Measurements from ENCODE around the gene NFATC1.

The NFATC1 gene

DNA sequence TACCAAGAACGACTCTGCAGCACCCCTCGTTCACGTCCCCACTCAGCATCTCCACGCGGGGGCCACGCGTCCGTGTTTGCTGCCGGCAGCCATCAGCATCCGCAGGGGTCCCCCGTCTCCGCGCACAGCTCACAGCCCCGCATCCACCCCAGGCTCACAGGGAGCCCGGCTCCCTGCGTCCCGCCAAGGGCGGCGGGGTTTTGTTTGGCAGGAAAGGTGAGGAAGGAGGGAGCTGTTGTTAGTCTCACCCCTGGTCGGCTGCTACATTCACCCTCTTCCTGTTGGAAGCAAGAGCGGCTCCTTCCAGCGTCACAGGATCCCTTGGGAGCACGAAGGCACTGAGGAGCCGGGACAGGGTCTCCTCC is 152.9 kb downstream of the NFATC1 start:
- Histone ChIP-seq H3K4me1 (ENCODE audit: control insufficient read depth in 1 of 2, insufficient read depth in 2 of 2, low read length in 2 of 2) (no peaks in the 10 kb centered on the region), H3K36me3 (ENCODE audit: control insufficient read depth in 1 of 2, insufficient read depth in 2 of 2, low read length in 2 of 2) (no peaks in the 10 kb centered on the region), H3K27ac (ENCODE audit: low read length) (no peak overlapping the region), H3K9me3 (ENCODE audit: control insufficient read depth in 1 of 2, low read length in 2 of 2) (no peaks in the 10 kb centered on the region), H3K27me3 (ENCODE audit: low read depth, low read length) (no peaks in the 10 kb centered on the region), H3K4me3 (ENCODE audit: low read depth in 1 of 2, low read length in 2 of 2) (no peak overlapping the region)

DNA sequence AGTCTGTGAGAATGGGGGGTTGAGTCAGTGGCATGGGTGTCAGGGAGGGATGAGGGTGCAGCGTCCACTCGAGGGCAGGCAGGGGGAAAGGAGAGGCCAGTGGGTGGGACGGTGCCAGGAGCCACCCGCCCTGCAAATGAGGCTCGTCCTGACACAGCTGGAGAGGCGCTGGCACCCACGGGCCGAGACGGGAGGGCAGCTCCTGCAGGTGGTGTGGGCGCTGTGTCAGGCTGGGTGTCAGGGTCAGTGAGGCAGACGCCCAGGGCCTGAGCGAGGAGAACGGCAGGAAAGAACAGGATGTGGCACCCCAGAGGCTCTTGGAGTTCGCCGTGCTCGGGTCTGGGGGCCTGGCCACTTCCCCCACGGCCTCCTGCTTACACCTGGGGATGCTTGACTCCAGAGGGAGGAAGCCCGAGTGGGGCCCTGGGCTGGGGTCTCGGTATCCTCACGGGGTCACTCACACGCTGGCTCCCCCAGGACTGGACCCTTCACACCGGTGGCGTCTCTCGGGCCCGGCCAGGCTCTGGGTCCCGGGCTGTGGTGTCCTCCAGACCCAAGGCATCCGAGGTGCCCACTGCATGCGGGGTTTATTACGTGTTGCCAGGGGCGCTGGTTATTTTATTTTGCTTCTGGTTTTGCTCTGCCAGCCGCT is 153.4 kb downstream of the NFATC1 start:
- Histone ChIP-seq H3K4me3 (ENCODE audit: low read depth in 1 of 2, low read length in 2 of 2) (no peak overlapping the region), H3K36me3 (ENCODE audit: control insufficient read depth in 1 of 2, insufficient read depth in 2 of 2, low read length in 2 of 2) (no peaks in the 10 kb centered on the region), H3K27me3 (ENCODE audit: low read depth, low read length) (no peaks in the 10 kb centered on the region), H3K9me3 (ENCODE audit: control insufficient read depth in 1 of 2, low read length in 2 of 2) (no peaks in the 10 kb centered on the region), H3K4me1 (ENCODE audit: control insufficient read depth in 1 of 2, insufficient read depth in 2 of 2, low read length in 2 of 2) (no peaks in the 10 kb centered on the region), H3K27ac (ENCODE audit: low read length) (no peak overlapping the region)

DNA sequence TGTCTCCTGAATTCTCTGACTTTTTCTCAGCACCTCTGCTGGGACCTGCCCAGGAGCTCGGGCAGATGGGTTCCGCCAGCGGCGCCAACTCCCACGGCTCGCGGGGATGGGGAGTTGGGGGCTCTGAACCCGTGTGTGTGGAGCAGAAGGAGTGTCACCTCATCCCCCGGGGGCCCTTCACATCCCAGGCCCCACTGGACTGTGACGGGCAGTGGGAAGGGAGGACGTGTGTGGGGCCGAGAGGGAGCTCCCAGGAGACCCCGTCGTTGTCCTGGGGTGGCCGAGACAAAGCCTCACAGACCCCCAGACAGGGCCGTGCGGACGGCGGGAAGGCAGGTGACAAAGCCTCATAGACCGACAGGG is 153.9 kb downstream of the NFATC1 start:
- H3K36me3 ChIP-seq (ENCODE audit: control insufficient read depth in 1 of 2, insufficient read depth in 2 of 2, low read length in 2 of 2) = no peaks in the 10 kb centered on the region
- no peaks in the 10 kb centered on the region for H3K9me3 ChIP-seq (ENCODE audit: control insufficient read depth in 1 of 2, low read length in 2 of 2)
- no peaks in the 10 kb centered on the region for H3K27me3 ChIP-seq (ENCODE audit: low read depth, low read length)
- no peaks in the 10 kb centered on the region for H3K4me1 ChIP-seq (ENCODE audit: control insufficient read depth in 1 of 2, insufficient read depth in 2 of 2, low read length in 2 of 2)
- H3K27ac ChIP-seq (ENCODE audit: low read length) = no peak overlapping the region
- no peak overlapping the region for H3K4me3 ChIP-seq (ENCODE audit: low read depth in 1 of 2, low read length in 2 of 2)

DNA sequence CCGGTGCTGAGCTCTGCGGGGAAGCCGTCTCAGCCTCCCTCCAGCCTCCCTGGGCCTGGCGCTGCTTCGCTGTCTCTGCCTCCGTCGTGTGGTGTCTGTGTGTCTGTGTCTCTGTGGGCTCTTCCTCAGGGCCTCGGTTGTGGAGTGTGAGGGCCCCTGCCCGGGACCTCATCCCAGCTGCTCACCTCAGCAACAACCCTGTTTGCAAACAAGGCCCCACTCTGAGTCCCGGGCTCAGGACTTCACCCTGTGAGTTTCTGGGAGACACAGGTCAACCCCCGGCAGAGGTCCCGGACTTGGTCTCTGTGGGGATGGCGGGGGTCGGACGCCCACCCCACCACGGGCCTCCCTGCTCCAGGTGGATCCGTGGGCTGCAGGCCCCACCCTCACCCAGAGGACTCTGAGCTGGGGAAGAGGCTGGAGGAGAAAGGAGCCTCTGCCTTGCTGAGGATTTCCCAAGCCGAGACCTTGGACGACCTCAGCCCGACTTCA is 156.5 kb downstream of the NFATC1 start:
- Histone ChIP-seq H3K27me3 (ENCODE audit: low read depth, low read length) (no peaks in the 10 kb centered on the region), H3K9me3 (ENCODE audit: control insufficient read depth in 1 of 2, low read length in 2 of 2) (no peaks in the 10 kb centered on the region), H3K4me3 (ENCODE audit: low read depth in 1 of 2, low read length in 2 of 2) (no peak overlapping the region), H3K27ac (ENCODE audit: low read length) (no peak overlapping the region), H3K4me1 (ENCODE audit: control insufficient read depth in 1 of 2, insufficient read depth in 2 of 2, low read length in 2 of 2) (no peaks in the 10 kb centered on the region), H3K36me3 (ENCODE audit: control insufficient read depth in 1 of 2, insufficient read depth in 2 of 2, low read length in 2 of 2) (no peaks in the 10 kb centered on the region)

DNA sequence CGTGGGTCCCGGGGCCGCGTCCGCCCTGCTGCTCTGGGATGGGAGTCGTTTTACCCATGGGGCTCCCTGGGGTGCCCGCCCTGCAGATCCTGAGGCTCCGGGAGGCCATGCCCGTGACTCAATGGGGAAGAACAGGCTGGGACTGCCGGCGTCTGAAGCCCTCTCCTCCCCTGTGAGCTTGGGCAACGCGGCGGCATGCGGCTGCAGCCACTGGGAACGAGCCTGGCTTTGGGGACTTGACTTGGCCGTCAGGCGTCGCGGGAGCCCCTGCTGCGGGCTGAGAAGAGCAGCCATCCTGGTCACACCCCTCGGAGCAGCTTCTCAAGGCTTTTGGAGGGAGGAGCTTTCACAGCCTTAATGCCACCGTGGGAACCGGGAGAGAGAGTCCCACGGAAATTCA is 157.0 kb downstream of the NFATC1 start:
- Histone ChIP-seq H3K27me3 (ENCODE audit: low read depth, low read length) (no peaks in the 10 kb centered on the region), H3K4me1 (ENCODE audit: control insufficient read depth in 1 of 2, insufficient read depth in 2 of 2, low read length in 2 of 2) (no peaks in the 10 kb centered on the region), H3K27ac (ENCODE audit: low read length) (no peak overlapping the region), H3K36me3 (ENCODE audit: control insufficient read depth in 1 of 2, insufficient read depth in 2 of 2, low read length in 2 of 2) (no peaks in the 10 kb centered on the region), H3K9me3 (ENCODE audit: control insufficient read depth in 1 of 2, low read length in 2 of 2) (no peaks in the 10 kb centered on the region), H3K4me3 (ENCODE audit: low read depth in 1 of 2, low read length in 2 of 2) (no peak overlapping the region)

DNA sequence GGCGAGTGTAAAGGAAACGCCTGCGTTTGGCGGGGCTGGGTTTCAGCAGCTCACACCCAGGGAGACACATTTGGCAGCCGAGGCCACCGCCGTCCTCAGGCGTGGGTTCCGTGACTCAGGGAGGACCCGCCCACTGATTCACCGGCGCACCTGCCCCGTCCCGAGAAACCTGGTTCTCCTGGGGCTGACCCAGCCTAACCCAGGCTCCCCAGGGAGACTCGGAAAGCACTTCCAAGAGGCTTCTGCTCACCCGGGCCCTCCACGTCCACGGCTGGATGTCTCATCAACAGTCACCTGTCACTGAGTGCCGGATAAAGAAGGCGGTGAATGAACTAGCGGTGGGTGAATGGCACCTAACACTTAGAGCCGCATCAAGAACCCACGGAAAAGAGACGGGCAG is 157.4 kb downstream of the NFATC1 start:
- H3K4me3 ChIP-seq (ENCODE audit: low read depth in 1 of 2, low read length in 2 of 2) = no peak overlapping the region
- no peak overlapping the region for H3K27ac ChIP-seq (ENCODE audit: low read length)
- H3K9me3 ChIP-seq (ENCODE audit: control insufficient read depth in 1 of 2, low read length in 2 of 2) = no peaks in the 10 kb centered on the region
- no peaks in the 10 kb centered on the region for H3K36me3 ChIP-seq (ENCODE audit: control insufficient read depth in 1 of 2, insufficient read depth in 2 of 2, low read length in 2 of 2)
- H3K4me1 ChIP-seq (ENCODE audit: control insufficient read depth in 1 of 2, insufficient read depth in 2 of 2, low read length in 2 of 2) = no peaks in the 10 kb centered on the region
- H3K27me3 ChIP-seq (ENCODE audit: low read depth, low read length) = no peaks in the 10 kb centered on the region

DNA sequence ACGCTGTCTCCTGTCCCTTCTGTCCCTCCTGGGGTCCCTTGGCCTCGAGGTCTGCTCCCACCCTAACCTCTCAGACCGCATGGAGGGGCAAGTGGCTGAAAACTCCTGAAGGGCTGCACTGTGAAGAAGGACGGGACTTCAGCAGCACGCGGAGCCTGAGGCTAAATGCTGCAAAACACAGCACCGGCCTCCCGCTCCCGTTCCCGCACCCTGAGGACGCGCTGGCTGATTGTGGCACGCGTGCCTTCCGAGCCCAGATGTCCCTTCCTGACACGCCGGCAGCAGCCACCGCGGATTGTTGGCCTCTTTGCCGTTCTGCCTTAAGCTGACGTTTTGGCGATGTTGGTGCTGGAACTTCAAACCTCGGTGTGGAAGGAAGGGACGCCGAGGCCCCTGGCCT is 158.0 kb downstream of the NFATC1 start:
- no peak overlapping the region for H3K27ac ChIP-seq (ENCODE audit: low read length)
- H3K4me1 ChIP-seq (ENCODE audit: control insufficient read depth in 1 of 2, insufficient read depth in 2 of 2, low read length in 2 of 2) = no peaks in the 10 kb centered on the region
- no peak overlapping the region for H3K4me3 ChIP-seq (ENCODE audit: low read depth in 1 of 2, low read length in 2 of 2)
- H3K9me3 ChIP-seq (ENCODE audit: control insufficient read depth in 1 of 2, low read length in 2 of 2) = no peaks in the 10 kb centered on the region
- no peaks in the 10 kb centered on the region for H3K27me3 ChIP-seq (ENCODE audit: low read depth, low read length)
- H3K36me3 ChIP-seq (ENCODE audit: control insufficient read depth in 1 of 2, insufficient read depth in 2 of 2, low read length in 2 of 2) = no peaks in the 10 kb centered on the region

DNA sequence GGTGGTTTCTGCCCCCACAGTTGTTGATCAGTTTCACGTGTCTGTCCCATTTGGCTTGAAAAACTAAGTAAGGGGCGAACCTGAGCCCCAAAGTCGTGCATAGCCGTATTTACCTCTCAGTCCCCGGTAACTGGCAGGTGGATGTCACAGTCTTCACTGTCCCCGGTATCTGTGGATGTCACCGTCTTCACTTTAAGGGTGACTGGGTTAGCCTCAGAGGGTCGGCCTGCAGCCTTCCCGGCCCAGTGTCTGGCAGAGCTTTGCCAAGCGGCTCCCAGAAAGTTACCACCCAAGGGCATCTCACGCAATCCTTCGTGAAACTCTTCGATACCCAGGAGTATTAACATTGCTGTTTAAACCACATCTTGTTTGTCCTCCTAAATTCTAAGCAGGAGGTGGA is 158.6 kb downstream of the NFATC1 start:
- Histone ChIP-seq H3K4me1 (ENCODE audit: control insufficient read depth in 1 of 2, insufficient read depth in 2 of 2, low read length in 2 of 2) (no peaks in the 10 kb centered on the region), H3K27ac (ENCODE audit: low read length) (no peak overlapping the region), H3K36me3 (ENCODE audit: control insufficient read depth in 1 of 2, insufficient read depth in 2 of 2, low read length in 2 of 2) (no peaks in the 10 kb centered on the region), H3K9me3 (ENCODE audit: control insufficient read depth in 1 of 2, low read length in 2 of 2) (no peaks in the 10 kb centered on the region), H3K27me3 (ENCODE audit: low read depth, low read length) (no peaks in the 10 kb centered on the region), H3K4me3 (ENCODE audit: low read depth in 1 of 2, low read length in 2 of 2) (no peak overlapping the region)

DNA sequence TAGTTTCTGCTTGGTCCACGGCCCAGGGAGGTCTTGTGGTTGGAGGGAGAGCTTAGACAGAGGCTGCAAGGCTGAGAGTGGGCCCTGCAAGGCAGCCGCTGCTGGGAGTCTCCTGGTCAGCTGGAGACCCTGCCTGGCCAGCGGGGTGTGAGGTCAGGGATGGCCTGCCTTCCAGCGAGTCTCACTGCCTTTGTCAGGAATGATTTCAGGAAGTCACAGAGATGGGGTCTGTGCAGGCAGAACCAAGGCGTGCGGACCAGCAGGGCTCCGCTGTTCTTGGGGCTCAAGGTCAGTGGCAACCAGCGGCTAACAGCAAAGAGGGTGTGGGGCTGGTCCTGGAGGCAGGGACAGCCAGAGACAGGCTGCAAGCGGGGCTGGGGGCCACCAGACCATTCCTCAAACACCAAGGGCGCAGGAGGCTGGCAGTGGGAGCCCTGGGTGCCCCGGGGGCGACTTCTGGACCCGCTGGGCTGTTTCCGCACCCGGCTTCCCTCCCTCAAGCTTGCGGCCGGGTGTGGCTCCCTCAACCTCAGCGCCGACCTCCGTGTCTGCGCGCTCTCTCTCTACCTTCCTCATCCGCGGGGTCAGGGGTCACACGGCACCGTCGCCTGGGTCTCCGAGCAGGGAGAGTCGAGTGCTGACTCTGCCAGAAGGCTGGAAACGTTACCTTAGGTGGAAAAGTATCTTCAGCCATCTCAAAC is 159.4 kb downstream of the NFATC1 start:
- Histone ChIP-seq H3K9me3 (ENCODE audit: control insufficient read depth in 1 of 2, low read length in 2 of 2) (no peaks in the 10 kb centered on the region), H3K4me1 (ENCODE audit: control insufficient read depth in 1 of 2, insufficient read depth in 2 of 2, low read length in 2 of 2) (no peaks in the 10 kb centered on the region), H3K36me3 (ENCODE audit: control insufficient read depth in 1 of 2, insufficient read depth in 2 of 2, low read length in 2 of 2) (no peaks in the 10 kb centered on the region), H3K27ac (ENCODE audit: low read length) (no peak overlapping the region), H3K27me3 (ENCODE audit: low read depth, low read length) (no peaks in the 10 kb centered on the region), H3K4me3 (ENCODE audit: low read depth in 1 of 2, low read length in 2 of 2) (no peak overlapping the region)

DNA sequence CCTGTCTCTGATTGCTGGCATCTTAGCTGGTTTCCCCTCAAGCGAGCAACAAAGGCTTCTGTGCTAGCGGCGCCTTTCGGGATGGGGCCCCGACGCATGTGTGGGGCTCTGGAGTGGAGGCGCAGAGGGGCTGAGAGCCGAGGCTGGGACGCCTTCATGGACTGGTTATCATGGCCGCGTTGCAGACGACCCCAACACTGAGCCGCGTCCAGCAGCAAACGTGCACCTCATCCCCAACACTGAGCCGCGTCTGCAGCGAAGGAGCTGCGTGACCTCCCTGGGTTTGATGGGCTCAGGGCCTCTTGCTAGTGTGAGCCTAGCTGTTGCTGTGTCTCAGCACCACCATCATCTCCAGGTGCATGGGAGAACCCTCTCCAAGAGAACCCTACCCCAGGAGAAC is 160.2 kb downstream of the NFATC1 start:
- H3K4me1 ChIP-seq (ENCODE audit: control insufficient read depth in 1 of 2, insufficient read depth in 2 of 2, low read length in 2 of 2) = no peaks in the 10 kb centered on the region
- no peaks in the 10 kb centered on the region for H3K36me3 ChIP-seq (ENCODE audit: control insufficient read depth in 1 of 2, insufficient read depth in 2 of 2, low read length in 2 of 2)
- H3K27me3 ChIP-seq (ENCODE audit: low read depth, low read length) = no peaks in the 10 kb centered on the region
- H3K4me3 ChIP-seq (ENCODE audit: low read depth in 1 of 2, low read length in 2 of 2) = no peak overlapping the region
- H3K27ac ChIP-seq (ENCODE audit: low read length) = no peak overlapping the region
- H3K9me3 ChIP-seq (ENCODE audit: control insufficient read depth in 1 of 2, low read length in 2 of 2) = no peaks in the 10 kb centered on the region

DNA sequence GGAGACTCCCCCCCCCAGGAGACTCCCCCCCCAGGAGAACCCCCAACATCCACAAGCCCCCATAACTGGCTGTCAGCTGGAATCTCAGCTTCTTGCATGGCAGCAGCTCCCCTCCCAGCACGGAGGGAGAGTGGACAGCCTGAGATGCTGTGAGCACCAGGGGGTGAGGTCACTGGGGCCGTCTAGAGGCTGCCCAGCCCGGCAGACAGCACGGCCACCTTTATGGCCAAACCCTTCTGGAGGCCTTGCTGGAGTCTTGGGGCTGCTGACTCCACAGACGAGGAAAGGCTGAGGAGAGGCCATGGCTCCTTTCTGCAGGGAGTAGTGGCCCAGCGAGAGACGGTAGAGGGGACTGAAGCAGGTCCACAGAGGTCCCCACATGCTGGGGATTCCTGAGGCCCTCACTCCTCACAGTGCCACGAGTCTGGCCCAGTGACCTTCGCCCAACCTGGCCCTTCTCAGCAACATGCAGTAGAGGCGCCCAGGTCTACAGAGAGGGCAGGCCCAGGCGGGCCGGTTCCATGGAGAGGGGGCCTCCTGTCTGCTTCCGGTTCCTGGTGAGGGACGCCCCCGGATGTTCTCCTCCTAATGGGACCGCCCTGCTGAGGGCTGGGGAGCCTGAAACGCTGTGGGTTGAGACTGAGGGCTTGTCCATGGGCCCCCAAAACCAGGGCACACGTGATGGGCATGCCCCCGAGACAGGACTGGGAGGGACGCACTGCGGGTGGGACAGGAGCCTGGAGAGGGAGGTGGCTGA is 161.3 kb downstream of the NFATC1 start:
- Histone ChIP-seq H3K27ac (ENCODE audit: low read length) (no peak overlapping the region), H3K4me1 (ENCODE audit: control insufficient read depth in 1 of 2, insufficient read depth in 2 of 2, low read length in 2 of 2) (no peaks in the 10 kb centered on the region), H3K4me3 (ENCODE audit: low read depth in 1 of 2, low read length in 2 of 2) (no peak overlapping the region), H3K27me3 (ENCODE audit: low read depth, low read length) (no peaks in the 10 kb centered on the region), H3K9me3 (ENCODE audit: control insufficient read depth in 1 of 2, low read length in 2 of 2) (no peaks in the 10 kb centered on the region), H3K36me3 (ENCODE audit: control insufficient read depth in 1 of 2, insufficient read depth in 2 of 2, low read length in 2 of 2) (no peaks in the 10 kb centered on the region)
